DMS153 treated with DMSO at 0.1 percent for 48 hours (cell line): Measurements from ENCODE around the gene SELENOM.

ENCODE experiments used
- DNase-seq: peaks from one replicate; lab custom pipeline; 2025; ENCODE audit not compliant: unreplicated experiment; lab: John Stamatoyannopoulos, UW

The SELENOM gene

GRCh38 chr22:31107178-31107893 is at the start of gene SELENOM:
Gene SELENOM (minus strand): TSS chr22:31107568. CDS start chr22:31107505, 63 bp downstream.
- peak; percentile 84 for DNase-seq

GRCh38 chr22:31155422-31155821 is 48.1 kb upstream of the SELENOM start:
- DNase-seq: no peak

GRCh38 chr22:31154975-31155374 is 47.6 kb upstream of the SELENOM start:
- no peak for DNase-seq

- no peak for DNase-seq
Measured at GRCh38 chr22:31153357-31153756, 46.0 kb upstream of the SELENOM start.

GRCh38 chr22:31151872-31152271 is 44.5 kb upstream of the SELENOM start:
- DNase-seq: no peak

GRCh38 chr22:31150615-31151014 is 43.2 kb upstream of the SELENOM start:
- no peak for DNase-seq

- DNase-seq: peak; percentile 68
Measured at GRCh38 chr22:31148953-31149627, 41.7 kb upstream of the SELENOM start.

- DNase-seq: no peak
Measured at GRCh38 chr22:31148488-31148887, 41.1 kb upstream of the SELENOM start.

GRCh38 chr22:31144223-31144622 is 36.9 kb upstream of the SELENOM start:
- no peak for DNase-seq

GRCh38 chr22:31143537-31143936 is 36.2 kb upstream of the SELENOM start:
- no peak for DNase-seq

- no peak for DNase-seq
Measured at GRCh38 chr22:31143038-31143437, 35.7 kb upstream of the SELENOM start.

- no peak for DNase-seq
Measured at GRCh38 chr22:31142285-31142684, 34.9 kb upstream of the SELENOM start.

GRCh38 chr22:31141551-31141950 is 34.2 kb upstream of the SELENOM start:
- no peak for DNase-seq

- no peak for DNase-seq
Measured at GRCh38 chr22:31140746-31141145, 33.4 kb upstream of the SELENOM start.

GRCh38 chr22:31139866-31140716 is 32.7 kb upstream of the SELENOM start, which contains the start of gene PLA2G3:
Gene PLA2G3 (minus strand): TSS chr22:31140508. CDS start chr22:31140354, 154 bp downstream.
- DNase-seq: peak; percentile 77

GRCh38 chr22:31139066-31139465 is 31.7 kb upstream of the SELENOM start:
- DNase-seq: no peak

GRCh38 chr22:31138126-31138525 is 30.8 kb upstream of the SELENOM start:
- no peak for DNase-seq

GRCh38 chr22:31137721-31138120 is 30.4 kb upstream of the SELENOM start:
- no peak for DNase-seq

- DNase-seq: no peak
Measured at GRCh38 chr22:31136711-31137110, 29.3 kb upstream of the SELENOM start.

GRCh38 chr22:31136155-31136554 is 28.8 kb upstream of the SELENOM start:
- no peak for DNase-seq

- no peak for DNase-seq
Measured at GRCh38 chr22:31135706-31136105, 28.3 kb upstream of the SELENOM start.

GRCh38 chr22:31134688-31135087 is 27.3 kb upstream of the SELENOM start:
- DNase-seq: no peak
